Dedifferentiated amniotic fluid mesenchymal stem cell (primary cell): Measurements from ENCODE around the gene GMCL1.
"Not testable (repeated sequence)": the region's sequence is repeated elsewhere in the genome, so short reads cannot be mapped to it uniquely, and the experiment has no call there.

Source experiments
- DNase-seq: peaks from one replicate; pipeline ENCODE4 v3.0.0-alpha.2; 2016; ENCODE audit errors: extremely low spot score

The GMCL1 gene

GRCh38 chr2:69807821-69808540, 21.5 kb upstream of the GMCL1 start:
- DNase-seq: no peak

GRCh38 chr2:69810550-69810949, 18.9 kb upstream of the GMCL1 start:
- DNase-seq: no peak

- DNase-seq: no peak
Measured at GRCh38 chr2:69811018-69811417, 18.4 kb upstream of the GMCL1 start.

DNA sequence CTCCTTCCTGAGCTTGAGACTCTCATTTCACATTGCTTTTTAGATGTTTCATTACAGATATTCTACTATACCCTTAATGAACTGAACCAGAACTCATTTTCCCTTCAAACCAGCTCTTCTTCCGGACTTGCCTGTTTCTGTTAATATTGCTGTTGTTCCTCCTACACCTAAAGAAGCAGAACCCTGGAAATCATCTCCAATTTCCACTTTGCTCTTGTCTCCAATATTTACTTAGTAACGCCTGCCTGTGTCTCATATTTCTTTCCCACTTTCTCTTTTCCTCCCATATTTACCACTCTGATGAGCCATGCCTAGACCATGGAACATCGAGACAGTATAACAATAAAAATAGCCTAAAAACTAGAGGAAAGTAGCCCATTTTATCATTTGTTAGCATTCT, 17.9 kb upstream of the GMCL1 start:
- no peak for DNase-seq

DNA sequence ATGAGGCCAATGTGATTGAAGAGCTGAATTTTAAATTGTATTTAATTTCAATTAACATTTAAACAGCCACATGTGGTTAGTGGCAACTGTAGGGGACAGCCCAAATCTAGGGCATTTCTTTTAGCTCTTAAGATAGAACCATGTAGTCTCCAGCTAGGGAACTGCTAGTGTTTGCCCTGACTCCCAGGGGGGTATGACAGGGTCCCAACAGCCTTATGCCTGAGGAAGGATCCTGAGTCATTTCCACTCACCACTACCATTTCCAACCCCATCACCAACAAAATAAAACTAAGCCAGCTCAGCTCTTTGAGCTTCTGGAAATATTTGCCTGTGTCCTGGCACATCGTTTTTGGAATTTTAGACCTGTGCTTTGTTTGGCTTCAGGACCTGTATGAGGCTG, 13.7 kb upstream of the GMCL1 start:
- no peak for DNase-seq

GRCh38 chr2:69816923-69817542, 12.4 kb upstream of the GMCL1 start:
- peak; percentile 96 for DNase-seq

GRCh38 chr2:69817729-69818501, 11.5 kb upstream of the GMCL1 start:
- DNase-seq: no peak

DNA sequence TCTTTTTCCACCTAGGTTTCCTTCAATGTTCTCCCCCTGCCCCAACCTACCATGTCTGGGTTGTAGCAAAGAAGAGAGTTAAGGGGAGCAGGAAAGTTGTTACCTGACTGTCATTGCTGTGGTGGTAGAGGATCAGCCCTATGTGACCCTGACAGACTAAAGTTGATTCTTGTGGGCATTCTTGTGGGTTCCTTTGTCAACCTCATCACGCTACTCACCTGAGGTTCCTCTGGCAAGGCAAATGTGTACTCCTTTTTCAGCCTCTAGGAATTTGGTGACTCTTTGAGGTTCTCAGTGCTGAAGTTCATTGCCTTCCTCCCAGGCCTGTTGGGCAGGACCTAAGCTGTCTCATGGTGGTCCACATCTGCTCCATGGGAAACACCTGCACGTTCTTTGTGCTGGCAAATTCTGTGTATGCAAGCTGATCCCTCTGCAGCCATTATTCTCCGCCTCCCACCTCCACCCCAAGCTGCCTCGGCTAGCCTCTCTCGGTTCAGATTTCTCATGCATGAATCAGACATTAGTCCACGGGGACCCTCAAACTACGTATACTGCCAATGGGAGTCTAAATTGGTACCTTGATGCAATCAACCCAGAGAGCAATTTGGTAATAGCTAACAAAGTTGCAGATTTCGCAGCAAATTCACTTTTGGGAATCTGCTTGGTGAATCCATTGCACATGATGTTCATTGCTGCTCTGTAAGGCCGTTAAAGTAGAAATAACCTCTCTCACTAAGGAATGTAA, 1.5 kb upstream of the GMCL1 start:
- no peak for DNase-seq

- DNase-seq: no peak
Measured at GRCh38 chr2:69828938-69829255, 563 bp upstream of the GMCL1 start.

DNA sequence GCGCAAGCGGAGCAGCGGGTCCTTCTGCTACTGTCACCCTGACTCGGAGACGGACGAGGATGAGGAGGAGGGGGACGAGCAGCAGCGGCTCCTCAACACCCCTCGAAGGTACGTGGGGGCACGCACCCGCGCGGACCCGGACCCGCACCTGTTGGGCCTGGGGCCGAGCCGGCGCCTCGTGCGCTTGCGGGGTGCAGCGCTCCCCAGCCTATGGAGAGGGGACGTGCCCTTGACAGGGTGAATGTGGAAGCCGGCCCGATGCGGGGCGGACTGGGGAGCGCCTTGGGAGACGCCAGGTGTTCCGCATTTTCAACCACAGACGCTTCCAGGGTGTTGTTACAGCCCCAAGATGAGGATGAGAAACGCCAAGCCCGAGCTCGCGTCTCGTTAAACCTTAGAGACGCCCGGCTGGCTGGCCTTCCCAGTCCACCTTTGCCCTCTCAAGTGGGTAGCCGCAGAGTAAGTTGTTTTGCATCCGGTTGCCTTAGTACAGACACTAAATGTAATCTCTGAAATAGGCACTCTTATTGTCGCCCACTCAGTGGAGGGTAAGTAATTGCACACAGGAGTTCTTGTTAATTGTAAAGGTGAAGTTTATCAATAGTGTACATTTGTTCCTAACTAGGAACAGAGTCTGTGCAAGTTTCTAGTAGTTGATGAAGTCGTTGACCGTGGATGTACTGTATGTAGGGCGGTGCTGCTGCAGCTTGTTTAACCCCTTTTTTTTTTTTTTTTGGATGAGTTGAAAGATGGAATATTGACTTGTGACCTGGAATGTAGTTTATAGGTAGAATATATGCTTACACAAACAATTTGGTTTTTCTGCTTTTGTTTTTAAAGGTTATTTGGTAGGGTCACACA, 815 bp downstream of the GMCL1 start:
- DNase-seq: no peak

GRCh38 chr2:69830906-69831241, 1.4 kb downstream of the GMCL1 start:
- not testable (repeated sequence) for DNase-seq

DNA sequence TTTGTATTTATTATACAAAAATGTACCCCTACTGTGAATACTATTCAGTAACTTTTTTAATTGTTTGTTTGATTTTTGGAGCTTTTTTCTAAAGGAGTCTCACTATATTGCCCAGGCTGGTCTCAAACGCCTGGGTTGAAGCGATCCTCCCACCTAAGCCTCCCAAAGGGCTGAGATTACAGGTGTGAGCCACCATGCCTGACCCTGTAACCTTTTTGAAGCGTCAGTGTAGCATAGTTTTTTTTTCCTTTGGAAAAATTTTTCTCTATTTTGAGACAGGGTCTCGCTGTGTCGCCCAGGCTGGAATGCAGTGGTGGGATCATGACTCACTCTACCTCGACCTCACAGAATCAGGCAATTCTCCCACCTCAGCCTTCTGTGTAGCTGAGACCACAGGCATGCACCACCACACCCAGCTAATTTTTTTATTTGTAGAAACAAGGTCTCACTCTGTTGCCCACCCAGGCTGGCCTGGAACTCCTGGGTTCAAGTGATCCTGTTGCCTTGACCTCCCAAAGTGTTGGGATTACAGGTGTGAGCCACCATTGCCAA, 2.0 kb downstream of the GMCL1 start:
- DNase-seq: no peak

- no peak for DNase-seq
Measured at GRCh38 chr2:69833752-69834151, 4.3 kb downstream of the GMCL1 start.

DNA sequence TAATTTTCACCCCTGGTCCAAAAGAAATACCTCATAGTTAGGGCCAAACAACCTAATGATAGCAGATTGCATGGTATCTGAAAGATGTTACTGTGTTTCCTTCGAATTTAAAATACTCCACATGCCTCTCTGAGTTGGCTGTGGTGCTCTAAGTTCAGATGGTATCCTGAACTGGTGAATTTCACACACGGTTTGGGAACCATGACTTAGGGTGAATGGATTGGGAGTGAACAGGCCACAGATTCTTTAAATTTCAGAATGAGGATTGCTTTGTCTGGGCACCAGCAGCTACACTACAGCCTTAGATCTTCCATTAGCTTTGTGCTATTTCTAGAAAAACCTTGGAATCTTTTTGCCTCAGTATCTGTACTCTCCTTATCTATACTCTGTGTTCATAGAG, 6.2 kb downstream of the GMCL1 start:
- no peak for DNase-seq

DNA sequence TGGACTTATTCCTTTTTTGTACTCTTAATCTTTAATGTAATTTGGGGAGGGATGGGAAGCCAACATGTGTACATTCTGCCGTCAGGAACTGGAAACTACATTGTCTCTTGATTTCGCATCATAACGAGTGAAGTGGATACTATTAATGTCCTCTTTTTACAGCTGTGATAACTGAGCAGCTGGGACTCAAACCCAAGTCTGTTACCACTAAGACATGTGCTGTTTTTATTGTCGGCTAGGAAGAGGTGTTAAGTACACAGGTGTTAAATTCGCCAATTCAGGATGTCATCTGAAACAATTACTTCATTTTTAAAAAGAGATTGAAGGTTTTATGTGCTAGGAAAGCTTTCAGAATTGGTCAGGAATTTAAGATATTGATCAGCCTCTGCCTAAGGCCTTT, 6.9 kb downstream of the GMCL1 start:
- no peak for DNase-seq

GRCh38 chr2:69837533-69837932, 8.1 kb downstream of the GMCL1 start:
- DNase-seq: no peak

GRCh38 chr2:69843993-69844392, 14.5 kb downstream of the GMCL1 start:
- no peak for DNase-seq

DNA sequence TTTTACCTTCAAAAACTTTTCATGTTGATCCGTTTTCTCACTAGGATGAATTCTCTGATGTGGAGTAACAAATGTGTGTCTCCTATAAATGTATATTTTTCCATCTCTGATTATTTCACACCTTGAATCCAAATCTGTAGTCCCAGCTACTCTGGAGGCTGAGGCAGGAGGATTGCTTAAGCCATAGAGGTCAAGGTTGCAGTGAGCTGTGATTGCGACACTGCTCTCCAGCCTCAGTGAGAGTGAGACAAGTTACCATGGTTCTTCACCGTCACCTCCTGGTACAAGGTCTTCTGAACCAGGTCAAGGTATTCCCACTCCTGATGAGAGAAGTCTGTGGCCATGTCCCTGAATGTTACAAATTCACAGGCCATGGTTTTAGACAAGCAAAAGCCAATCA, 15.1 kb downstream of the GMCL1 start:
- no peak for DNase-seq

GRCh38 chr2:69846182-69847067, 17.0 kb downstream of the GMCL1 start:
- no peak for DNase-seq
